ENCODE measurements around the gene ANKRD49.

Gene ANKRD49

DNA sequence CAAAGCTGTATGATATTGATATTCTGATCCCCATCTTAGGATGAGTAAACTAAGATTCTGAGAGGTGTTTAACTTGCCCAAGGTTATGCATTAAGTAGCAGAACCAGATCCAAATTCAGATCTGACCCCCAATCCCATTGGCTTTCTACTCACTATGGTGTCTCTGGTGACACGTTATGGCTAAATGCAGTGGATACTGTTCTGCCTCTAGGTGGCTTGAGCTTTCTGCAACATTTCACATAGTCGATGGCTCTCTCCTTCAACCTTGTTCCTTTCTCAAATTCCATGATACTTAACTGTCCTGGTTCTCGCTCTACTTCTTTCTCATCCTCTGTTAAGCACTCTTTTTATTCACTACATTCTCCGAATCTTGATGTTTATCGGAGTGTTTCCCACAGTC, 27.9 kb downstream of the ANKRD49 start:
- Mint-ChIP-seq H3K27ac (no peak overlapping the region), H3K4me1 (ENCODE audit: low read depth) (no peaks in the 10 kb centered on the region), H3K4me3 (no peak overlapping the region), H3K36me3 (ENCODE audit: low read depth) (no peaks in the 10 kb centered on the region), H3K9me3 (no peaks in the 10 kb centered on the region), H3K27me3 (ENCODE audit: low read depth) (peaks cover 31% of the 10 kb centered on the region)

DNA sequence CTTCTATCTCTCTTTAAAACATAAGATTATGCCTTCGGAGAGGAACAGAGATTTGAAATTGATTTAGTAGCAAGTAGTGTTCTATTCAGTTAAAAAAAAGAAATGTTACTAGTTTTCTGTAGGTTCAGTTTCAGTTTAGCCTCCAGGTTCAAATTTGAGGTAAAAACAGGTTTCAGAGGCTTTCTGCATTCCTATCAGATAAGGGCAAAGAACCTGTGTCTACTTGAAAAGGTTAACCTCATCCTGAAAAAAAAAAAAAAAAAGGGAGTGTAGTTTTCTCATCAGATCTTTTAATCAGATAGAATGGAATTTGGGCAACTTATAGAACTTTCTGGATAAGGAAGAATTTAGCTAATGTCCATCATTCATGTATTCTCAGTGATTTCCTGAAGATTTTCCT, 30.6 kb downstream of the ANKRD49 start:
- Mint-ChIP-seq H3K27me3 (ENCODE audit: low read depth) (peaks cover 43% of the 10 kb centered on the region), H3K36me3 (ENCODE audit: low read depth) (no peaks in the 10 kb centered on the region), H3K4me1 (ENCODE audit: low read depth) (no peaks in the 10 kb centered on the region), H3K27ac (no peak overlapping the region), H3K9me3 (no peaks in the 10 kb centered on the region), H3K4me3 (no peak overlapping the region)

DNA sequence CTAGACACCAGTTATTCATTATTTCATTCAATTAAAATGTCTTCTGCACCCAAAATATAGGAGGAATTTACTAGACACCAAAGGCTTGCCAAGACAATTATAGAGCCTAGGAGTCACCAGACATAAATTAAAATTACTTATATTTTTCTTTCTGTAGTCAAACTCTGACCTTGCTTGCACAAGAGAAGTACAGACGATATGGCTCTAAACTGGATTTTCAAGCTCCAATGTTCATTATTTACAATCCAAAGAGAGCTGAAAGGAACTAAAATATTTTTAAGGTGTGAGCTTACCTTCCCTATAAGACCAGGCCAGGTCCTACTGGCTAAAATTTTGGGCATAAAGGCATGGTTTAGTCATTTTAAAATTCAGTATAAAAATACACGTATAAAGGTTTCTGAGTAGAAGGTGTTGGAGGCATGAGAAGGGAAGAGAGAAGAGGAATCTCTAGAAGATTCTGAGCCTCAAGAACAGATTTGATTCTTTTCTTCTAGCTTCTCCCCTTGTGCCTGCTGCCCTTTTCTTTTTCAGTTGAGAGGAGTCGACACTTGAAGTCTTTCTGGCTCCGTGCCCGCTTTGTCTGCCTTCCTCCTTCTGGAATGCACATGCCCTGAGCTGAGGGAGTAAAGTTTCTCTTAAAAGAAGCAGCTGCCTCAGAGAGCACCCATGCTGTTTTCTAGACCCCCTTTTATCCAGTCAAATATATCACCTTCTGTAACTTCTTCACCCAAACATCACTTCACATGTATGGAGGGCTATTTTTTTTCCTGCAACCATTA, 32.0 kb downstream of the ANKRD49 start:
- peaks cover 50% of the 10 kb centered on the region for H3K27me3 Mint-ChIP-seq (ENCODE audit: low read depth)

DNA sequence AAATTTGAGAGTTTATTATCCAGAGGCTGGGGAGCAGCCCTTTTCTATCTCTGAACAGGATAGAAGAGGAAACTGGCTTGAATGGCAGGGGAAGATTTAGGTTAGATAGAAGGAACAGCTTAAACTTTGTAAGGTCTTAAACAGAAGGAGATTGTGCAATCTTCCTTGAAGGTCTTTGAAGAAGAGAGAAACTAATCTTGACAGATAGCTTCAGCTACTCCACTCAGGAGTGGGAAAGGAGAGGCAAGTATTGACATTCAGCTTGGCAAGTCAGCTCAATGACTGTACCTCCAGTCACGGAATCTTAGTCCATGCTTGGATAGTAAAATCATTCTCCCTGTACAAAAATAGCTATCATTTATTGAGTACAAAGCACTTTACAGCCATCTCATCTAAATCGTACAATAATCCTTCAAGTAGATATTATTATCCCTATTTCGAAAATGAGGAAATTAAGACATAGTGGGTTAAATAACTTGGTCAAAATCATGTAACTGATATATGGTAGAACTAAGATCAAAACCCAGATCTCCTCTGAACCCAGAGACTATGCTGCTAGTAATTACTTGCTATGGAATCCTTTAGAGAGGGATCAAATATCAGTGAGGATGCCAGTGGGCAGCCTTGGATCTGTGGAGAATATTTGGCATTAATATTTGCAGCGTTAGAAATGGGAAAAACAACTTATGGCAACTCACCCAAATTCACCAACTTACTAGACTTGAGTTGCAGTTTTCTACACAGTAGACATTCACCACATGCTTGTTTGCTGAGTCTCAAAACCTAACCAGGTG, 33.1 kb downstream of the ANKRD49 start:
- H3K4me3 Mint-ChIP-seq, result no peak overlapping the region
- H3K27me3 Mint-ChIP-seq (ENCODE audit: low read depth), result peaks cover 53% of the 10 kb centered on the region
- H3K36me3 Mint-ChIP-seq (ENCODE audit: low read depth), result no peaks in the 10 kb centered on the region
- no peaks in the 10 kb centered on the region for H3K9me3 Mint-ChIP-seq
- no peaks in the 10 kb centered on the region for H3K4me1 Mint-ChIP-seq (ENCODE audit: low read depth)
- H3K27ac Mint-ChIP-seq, result no peak overlapping the region

More for the DNA sequence above, 32.0 kb downstream of the ANKRD49 start:
- no peak overlapping the region for H3K4me3 Mint-ChIP-seq
- no peak overlapping the region for H3K27ac Mint-ChIP-seq
- no peaks in the 10 kb centered on the region for H3K4me1 Mint-ChIP-seq (ENCODE audit: low read depth)
- H3K36me3 Mint-ChIP-seq (ENCODE audit: low read depth), result no peaks in the 10 kb centered on the region
- H3K9me3 Mint-ChIP-seq, result no peaks in the 10 kb centered on the region

DNA sequence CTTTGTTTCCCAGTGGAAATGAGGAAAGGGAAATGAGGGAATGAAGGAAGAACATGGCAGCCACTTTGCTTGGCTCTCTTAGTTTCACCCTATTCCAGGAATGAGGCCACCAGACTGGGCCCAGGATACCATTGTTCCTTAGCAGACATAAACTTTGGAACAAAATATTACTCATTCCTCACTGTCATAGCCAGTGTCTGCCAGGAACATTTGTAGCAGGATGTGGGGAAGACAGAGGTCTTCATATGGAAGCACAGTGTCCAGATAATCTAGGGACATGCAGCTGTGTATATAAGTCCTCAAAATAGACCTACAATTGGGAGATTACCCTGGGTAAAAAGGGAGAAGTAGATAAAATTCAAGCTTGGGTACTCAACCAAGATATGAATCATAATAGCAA, 34.8 kb downstream of the ANKRD49 start:
- Mint-ChIP-seq H3K4me3 (no peak overlapping the region), H3K9me3 (no peaks in the 10 kb centered on the region), H3K27me3 (ENCODE audit: low read depth) (peaks cover 56% of the 10 kb centered on the region), H3K27ac (no peak overlapping the region), H3K4me1 (ENCODE audit: low read depth) (no peaks in the 10 kb centered on the region), H3K36me3 (ENCODE audit: low read depth) (no peaks in the 10 kb centered on the region)

DNA sequence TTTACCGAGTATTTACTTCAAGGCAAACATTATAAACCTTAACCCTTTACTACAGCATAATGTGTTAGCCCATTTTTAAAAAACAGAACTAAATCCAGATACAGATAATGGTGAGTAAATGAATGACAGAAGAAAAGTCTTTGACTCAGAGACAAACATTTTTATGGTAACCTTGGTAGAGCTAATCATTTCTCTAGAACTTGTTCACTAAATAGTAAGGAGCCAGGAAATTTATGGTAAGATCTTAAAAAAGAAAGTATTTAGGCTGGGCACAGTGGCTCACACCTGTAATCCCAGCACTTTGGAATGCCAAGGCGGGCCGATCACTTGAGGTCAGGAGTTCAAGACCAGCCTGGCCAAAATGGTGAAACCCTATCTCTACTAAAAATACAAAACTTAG, 38.4 kb downstream of the ANKRD49 start:
- H3K27me3 Mint-ChIP-seq (ENCODE audit: low read depth), result peaks cover 54% of the 10 kb centered on the region
- H3K4me3 Mint-ChIP-seq, result no peak overlapping the region
- H3K9me3 Mint-ChIP-seq, result no peaks in the 10 kb centered on the region
- no peaks in the 10 kb centered on the region for H3K36me3 Mint-ChIP-seq (ENCODE audit: low read depth)
- H3K27ac Mint-ChIP-seq, result no peak overlapping the region
- H3K4me1 Mint-ChIP-seq (ENCODE audit: low read depth), result no peaks in the 10 kb centered on the region

DNA sequence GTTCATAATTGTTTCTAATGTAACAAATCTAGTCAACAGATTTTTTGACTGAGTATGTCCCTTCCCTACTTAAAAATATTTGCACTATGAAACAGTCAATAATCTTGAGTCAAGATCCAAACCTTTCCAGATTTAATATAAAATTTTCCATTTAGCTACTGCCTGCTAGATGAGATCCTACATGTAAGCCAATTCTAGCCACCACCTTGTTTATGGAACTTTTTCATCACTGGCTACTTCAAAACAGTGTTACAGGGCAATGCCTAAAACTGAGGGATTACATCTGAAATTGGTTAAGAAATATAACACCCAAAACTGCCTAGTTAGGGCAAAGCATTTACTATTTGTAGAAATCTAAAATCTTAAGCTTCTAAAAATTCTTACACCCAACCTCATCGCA, 39.4 kb downstream of the ANKRD49 start:
- H3K9me3 Mint-ChIP-seq, result no peaks in the 10 kb centered on the region
- H3K4me3 Mint-ChIP-seq, result no peak overlapping the region
- no peaks in the 10 kb centered on the region for H3K4me1 Mint-ChIP-seq (ENCODE audit: low read depth)
- H3K27me3 Mint-ChIP-seq (ENCODE audit: low read depth), result peaks cover 52% of the 10 kb centered on the region
- no peak overlapping the region for H3K27ac Mint-ChIP-seq
- no peaks in the 10 kb centered on the region for H3K36me3 Mint-ChIP-seq (ENCODE audit: low read depth)

DNA sequence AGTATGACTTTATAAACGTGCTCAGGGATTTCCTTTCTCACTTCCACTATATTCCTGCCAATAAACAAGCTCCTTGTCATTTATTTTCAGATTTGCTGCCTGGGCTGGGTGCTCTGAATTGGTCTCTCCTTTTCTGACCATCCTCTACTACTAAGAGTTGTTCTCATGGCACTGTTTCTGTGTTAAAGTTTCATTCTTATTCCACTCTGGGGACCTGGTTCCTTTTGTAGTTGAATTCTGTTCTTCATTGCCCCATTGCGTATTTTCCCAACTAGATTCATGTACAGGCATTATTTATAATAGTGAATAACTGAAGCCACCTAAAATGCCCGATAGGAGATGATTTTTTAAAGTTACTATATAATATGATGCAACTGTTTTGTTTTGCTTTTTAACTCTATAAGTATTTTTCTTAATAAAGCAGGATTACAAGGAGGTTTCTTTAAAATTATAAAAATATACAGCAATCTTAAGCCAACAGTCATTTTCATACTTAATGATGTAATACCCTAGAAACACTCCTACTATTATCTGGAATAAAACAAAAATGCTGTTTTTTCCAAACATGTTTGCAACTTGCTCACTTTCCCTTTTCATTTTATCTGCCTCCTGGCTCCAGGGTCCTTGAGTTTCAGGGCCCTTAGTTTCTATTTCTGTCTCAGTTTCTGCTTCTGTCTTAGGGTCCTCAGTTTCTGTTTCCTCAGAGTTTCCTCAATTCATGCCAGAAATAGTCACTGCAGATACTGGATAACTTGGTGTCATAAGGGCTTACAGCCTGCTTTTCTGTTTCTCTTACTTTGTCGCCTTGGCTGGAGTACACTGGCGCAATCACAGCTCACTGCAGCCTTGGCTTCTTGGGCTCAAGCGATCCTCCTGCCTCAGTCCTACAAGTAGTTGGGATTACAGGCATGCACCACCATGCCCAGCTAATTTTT, 40.2 kb downstream of the ANKRD49 start:
- H3K27me3 Mint-ChIP-seq (ENCODE audit: low read depth), result peaks cover 47% of the 10 kb centered on the region
- no peaks in the 10 kb centered on the region for H3K36me3 Mint-ChIP-seq (ENCODE audit: low read depth)
- no peak overlapping the region for H3K4me3 Mint-ChIP-seq
- H3K4me1 Mint-ChIP-seq (ENCODE audit: low read depth), result no peaks in the 10 kb centered on the region
- no peak overlapping the region for H3K27ac Mint-ChIP-seq
- no peaks in the 10 kb centered on the region for H3K9me3 Mint-ChIP-seq

DNA sequence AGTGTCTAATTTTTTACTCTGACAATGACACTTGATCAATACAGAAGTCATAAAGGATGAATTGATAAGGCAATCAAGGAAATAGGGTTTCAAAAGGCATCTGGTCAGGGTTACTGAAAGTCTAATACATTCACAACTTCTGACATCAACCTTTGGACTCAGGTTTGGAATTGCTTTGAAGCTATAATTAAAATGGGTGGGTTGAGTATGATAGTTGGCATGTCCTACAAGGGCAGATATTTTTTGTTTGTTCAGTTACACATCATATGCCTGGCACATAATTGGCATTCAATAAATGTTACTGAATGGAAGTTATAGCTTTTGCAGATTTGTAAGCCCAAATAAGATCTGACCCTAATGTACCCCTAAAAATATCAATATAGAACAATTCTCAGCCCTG, 42.6 kb downstream of the ANKRD49 start:
- Mint-ChIP-seq H3K27me3 (ENCODE audit: low read depth) (peaks cover 35% of the 10 kb centered on the region), H3K27ac (no peak overlapping the region)

DNA sequence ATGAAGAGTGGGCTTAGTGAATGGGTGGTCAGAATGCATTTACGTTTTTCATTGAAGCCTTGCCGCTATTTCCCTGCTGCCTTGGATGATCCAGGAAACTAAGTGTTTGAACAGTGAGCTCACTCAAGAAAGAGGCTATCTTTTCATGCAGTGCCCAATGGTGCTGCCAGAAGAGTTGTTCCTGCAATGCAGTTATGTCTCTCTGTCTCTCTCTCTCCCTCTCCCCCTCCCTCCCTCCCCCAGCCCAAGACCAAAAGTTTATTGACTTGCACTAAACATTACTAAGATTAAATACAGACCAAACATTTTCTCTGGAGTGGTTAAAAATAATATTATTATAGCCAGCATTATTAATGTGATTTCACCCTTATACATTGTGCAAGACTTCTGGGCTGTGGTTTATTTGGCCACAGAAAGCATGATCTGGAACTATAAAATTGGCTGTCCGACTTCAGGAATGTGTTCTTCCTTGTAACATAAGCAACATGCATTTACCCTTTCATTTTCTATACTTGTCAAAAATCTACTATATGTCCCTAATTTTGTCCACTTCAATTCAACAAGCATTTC, 43.3 kb downstream of the ANKRD49 start:
- H3K9me3 Mint-ChIP-seq, result no peaks in the 10 kb centered on the region
- H3K27ac Mint-ChIP-seq, result no peak overlapping the region
- H3K27me3 Mint-ChIP-seq (ENCODE audit: low read depth), result peaks cover 34% of the 10 kb centered on the region
- H3K4me1 Mint-ChIP-seq (ENCODE audit: low read depth), result no peaks in the 10 kb centered on the region
- H3K36me3 Mint-ChIP-seq (ENCODE audit: low read depth), result no peaks in the 10 kb centered on the region
- no peak overlapping the region for H3K4me3 Mint-ChIP-seq

More for the DNA sequence above, 42.6 kb downstream of the ANKRD49 start:
- Mint-ChIP-seq H3K9me3 (no peaks in the 10 kb centered on the region), H3K4me3 (no peak overlapping the region), H3K4me1 (ENCODE audit: low read depth) (no peaks in the 10 kb centered on the region), H3K36me3 (ENCODE audit: low read depth) (no peaks in the 10 kb centered on the region)

DNA sequence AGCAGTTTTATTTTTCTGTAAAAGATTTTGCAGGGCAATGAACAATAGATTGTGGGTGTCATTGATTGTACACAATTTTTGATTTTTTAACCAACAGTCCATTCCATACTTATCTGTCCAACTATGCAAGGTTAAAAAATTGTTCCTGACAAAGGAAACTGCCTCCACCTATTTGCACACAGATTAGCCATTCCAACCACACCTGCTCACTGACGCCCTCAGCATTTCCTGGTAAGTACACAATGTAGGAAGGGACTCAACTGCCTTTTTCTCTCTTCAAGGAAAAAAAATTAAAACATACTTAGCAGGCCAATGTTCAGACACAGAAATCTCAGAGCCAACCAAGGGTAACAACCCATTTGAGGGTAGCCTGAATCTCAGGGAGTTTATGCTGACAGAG, 45.6 kb downstream of the ANKRD49 start:
- Mint-ChIP-seq H3K4me1 (ENCODE audit: low read depth) (peaks cover 10% of the 10 kb centered on the region), H3K36me3 (ENCODE audit: low read depth) (no peaks in the 10 kb centered on the region), H3K27ac (no peak overlapping the region), H3K27me3 (ENCODE audit: low read depth) (peaks cover 20% of the 10 kb centered on the region), H3K4me3 (no peak overlapping the region), H3K9me3 (no peaks in the 10 kb centered on the region)

DNA sequence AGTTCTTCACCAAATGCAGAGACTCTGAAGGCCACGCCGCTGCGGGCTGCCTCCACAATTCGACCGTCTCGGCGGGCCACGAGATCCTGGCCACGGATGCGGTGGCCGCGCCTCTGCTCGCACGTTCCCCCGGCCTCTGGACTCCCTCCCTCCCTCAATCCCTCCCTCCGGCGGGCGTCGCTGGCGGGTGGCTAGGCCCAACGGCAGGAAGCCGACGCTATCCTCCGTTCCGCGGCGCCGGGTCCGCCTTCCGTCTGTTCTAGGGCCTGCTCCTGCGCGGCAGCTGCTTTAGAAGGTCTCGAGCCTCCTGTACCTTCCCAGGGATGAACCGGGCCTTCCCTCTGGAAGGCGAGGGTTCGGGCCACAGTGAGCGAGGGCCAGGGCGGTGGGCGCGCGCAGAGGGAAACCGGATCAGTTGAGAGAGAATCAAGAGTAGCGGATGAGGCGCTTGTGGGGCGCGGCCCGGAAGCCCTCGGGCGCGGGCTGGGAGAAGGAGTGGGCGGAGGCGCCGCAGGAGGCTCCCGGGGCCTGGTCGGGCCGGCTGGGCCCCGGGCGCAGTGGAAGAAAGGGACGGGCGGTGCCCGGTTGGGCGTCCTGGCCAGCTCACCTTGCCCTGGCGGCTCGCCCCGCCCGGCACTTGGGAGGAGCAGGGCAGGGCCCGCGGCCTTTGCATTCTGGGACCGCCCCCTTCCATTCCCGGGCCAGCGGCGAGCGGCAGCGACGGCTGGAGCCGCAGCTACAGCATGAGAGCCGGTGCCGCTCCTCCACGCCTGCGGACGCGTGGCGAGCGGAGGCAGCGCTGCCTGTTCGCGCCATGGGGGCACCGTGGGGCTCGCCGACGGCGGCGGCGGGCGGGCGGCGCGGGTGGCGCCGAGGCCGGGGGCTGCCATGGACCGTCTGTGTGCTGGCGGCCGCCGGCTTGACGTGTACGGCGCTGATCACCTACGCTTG, 50.2 kb downstream of the ANKRD49 start, which contains the start of gene FUT4:
Gene FUT4 (plus strand): TSS at position 227 of the 951 bp plus-strand sequence. CDS start 213 bp downstream, at position 440.
- H3K27ac Mint-ChIP-seq, result peak within 1 kb of the TSS; percentile 100
- H3K4me3 Mint-ChIP-seq, result peak within 1 kb of the TSS; percentile 100
- H3K9me3 Mint-ChIP-seq, result no peaks in the 10 kb centered on the region
- H3K4me1 Mint-ChIP-seq (ENCODE audit: low read depth), result peaks cover 31% of the 10 kb centered on the region
- H3K27me3 Mint-ChIP-seq (ENCODE audit: low read depth), result no peaks in the 10 kb centered on the region
- peaks cover 4% of the 10 kb centered on the region for H3K36me3 Mint-ChIP-seq (ENCODE audit: low read depth)

DNA sequence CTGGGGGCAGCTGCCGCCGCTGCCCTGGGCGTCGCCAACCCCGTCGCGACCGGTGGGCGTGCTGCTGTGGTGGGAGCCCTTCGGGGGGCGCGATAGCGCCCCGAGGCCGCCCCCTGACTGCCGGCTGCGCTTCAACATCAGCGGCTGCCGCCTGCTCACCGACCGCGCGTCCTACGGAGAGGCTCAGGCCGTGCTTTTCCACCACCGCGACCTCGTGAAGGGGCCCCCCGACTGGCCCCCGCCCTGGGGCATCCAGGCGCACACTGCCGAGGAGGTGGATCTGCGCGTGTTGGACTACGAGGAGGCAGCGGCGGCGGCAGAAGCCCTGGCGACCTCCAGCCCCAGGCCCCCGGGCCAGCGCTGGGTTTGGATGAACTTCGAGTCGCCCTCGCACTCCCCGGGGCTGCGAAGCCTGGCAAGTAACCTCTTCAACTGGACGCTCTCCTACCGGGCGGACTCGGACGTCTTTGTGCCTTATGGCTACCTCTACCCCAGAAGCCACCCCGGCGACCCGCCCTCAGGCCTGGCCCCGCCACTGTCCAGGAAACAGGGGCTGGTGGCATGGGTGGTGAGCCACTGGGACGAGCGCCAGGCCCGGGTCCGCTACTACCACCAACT, 51.0 kb downstream of the ANKRD49 start:
- H3K27ac Mint-ChIP-seq, result no peak overlapping the region
- peak overlapping the region; percentile 75 for H3K4me3 Mint-ChIP-seq
- peaks cover 31% of the 10 kb centered on the region for H3K4me1 Mint-ChIP-seq (ENCODE audit: low read depth)
- H3K36me3 Mint-ChIP-seq (ENCODE audit: low read depth), result peaks cover 4% of the 10 kb centered on the region
- H3K27me3 Mint-ChIP-seq (ENCODE audit: low read depth), result no peaks in the 10 kb centered on the region
- no peaks in the 10 kb centered on the region for H3K9me3 Mint-ChIP-seq
